ENCODE measurements around the gene LAG3. TPM values are rescaled to one million over a fixed set of nuclear protein-coding genes. Genes with fewer than 3 reads are reported as not detected.

LAG3 gene
- total RNA-seq, 1 donor from 2014 or later: 1.5 TPM

- DNase-seq: peak; percentile 89
- peaks cover 9% of the 10 kb centered on the region for H3K4me1 ChIP-seq
- intact Hi-C loops (cut with DNase I): loop anchor here (10.0 kb wide), 1 partner anchor 91 kb away; no protein-coding TSS in a partner anchor
These were observed 53.2 kb downstream of the LAG3 start for GRCh38 chr12:6825398-6826124.

GRCh38 chr12:6826125-6826733 is 53.9 kb downstream of the LAG3 start:
- Histone ChIP-seq H3K27ac (no peak overlapping the region), H3K4me3 (no peak overlapping the region), H3K4me1 (peaks cover 5% of the 10 kb centered on the region), H3K9me3 (no peaks in the 10 kb centered on the region), H3K36me3 (no peaks in the 10 kb centered on the region), H3K27me3 (no peaks in the 10 kb centered on the region)
- ATAC-seq (no peak), DNase-seq (no peak)
- intact Hi-C loops (cut with DNase I): loop anchor here (10.0 kb wide), 1 partner anchor 91 kb away; no protein-coding TSS in a partner anchor
- TF ChIP-seq, protein P1, sequence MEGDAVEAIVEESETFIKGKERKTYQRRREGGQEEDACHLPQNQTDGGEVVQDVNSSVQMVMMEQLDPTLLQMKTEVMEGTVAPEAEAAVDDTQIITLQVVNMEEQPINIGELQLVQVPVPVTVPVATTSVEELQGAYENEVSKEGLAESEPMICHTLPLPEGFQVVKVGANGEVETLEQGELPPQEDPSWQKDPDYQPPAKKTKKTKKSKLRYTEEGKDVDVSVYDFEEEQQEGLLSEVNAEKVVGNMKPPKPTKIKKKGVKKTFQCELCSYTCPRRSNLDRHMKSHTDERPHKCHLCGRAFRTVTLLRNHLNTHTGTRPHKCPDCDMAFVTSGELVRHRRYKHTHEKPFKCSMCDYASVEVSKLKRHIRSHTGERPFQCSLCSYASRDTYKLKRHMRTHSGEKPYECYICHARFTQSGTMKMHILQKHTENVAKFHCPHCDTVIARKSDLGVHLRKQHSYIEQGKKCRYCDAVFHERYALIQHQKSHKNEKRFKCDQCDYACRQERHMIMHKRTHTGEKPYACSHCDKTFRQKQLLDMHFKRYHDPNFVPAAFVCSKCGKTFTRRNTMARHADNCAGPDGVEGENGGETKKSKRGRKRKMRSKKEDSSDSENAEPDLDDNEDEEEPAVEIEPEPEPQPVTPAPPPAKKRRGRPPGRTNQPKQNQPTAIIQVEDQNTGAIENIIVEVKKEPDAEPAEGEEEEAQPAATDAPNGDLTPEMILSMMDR (IDR thresholded peaks at IDR 0.05): no peak

More at GRCh38 chr12:6825398-6826124, 53.2 kb downstream of the LAG3 start:
- Histone ChIP-seq H3K36me3 (no peaks in the 10 kb centered on the region), H3K4me3 (no peak overlapping the region), H3K9me3 (no peaks in the 10 kb centered on the region), H3K27me3 (no peaks in the 10 kb centered on the region), H3K27ac (no peak overlapping the region)
- ATAC-seq: peak; percentile 81
- TF ChIP-seq, protein P1 (IDR thresholded peaks at IDR 0.05): peak; percentile 94

DNA sequence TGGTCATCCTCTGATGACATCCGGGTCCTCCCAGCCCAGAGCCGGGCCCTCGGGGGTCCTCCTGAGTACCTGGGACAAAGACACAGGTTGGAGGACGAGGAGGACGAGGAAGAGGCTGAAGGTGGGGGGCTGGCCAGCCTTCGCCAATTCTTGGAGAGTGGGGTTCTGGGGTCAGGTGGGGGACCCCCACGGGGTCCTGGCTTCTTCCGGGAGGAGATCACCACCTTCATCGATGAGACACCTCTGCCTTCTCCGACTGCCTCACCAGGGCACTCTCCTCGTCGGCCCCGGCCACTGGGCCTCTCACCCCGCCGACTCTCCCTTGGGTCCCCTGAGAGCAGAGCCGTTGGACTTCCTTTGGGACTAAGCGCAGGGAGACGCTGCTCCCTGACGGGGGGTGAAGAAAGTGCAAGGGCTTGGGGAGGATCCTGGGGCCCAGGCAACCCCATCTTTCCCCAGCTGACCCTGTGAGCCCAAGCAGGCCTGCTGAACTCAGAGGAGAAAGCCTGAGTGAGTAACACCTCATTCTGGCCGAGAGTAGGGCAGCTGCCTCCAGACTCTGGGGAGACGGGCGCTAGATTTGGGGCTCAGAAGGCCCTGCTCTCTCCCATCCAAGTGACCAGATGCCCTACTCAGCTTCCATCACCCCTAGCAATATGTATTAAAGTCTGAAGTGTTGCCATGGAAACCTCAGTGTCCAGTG is 54.6 kb downstream of the LAG3 start:
- TF ChIP-seq, protein P1 (IDR thresholded peaks at IDR 0.05): no peak
- Histone ChIP-seq H3K27ac (no peak overlapping the region), H3K9me3 (no peaks in the 10 kb centered on the region), H3K36me3 (no peaks in the 10 kb centered on the region), H3K4me3 (no peak overlapping the region), H3K4me1 (peaks cover 5% of the 10 kb centered on the region), H3K27me3 (no peaks in the 10 kb centered on the region)
- intact Hi-C loops (cut with DNase I): loop anchor here (10.0 kb wide), 1 partner anchor 92 kb away; no protein-coding TSS in a partner anchor
- DNase-seq: no peak
- ATAC-seq: no peak

DNA sequence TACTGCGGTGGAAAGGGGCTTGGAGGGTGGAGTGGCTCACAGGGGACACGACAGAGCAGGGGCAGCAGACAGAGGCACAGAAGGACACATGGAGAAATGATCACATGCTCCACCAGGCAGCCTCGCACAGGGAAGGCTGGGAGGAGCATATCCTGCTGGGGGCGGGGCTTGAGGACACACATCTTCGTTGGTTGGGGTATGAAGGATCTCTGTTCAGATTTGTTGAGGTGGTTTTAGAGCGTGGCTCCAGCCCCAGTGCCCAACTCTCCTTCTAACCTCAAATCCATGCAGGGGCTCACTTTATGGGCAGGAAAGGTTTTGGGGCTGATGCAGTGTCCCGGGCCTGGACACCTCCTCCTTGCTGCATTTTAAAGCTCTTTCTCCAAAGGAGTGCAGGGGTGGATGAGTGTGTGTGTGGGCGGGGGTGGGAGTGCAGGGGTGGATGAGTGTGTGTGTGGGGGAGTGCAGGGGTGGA is 55.2 kb downstream of the LAG3 start:
- H3K4me3 ChIP-seq: no peak overlapping the region
- intact Hi-C loops (cut with DNase I): loop anchor here (10.0 kb wide), 1 partner anchor 93 kb away; no protein-coding TSS in a partner anchor
- ATAC-seq: peak; percentile 50
- TF ChIP-seq, protein P1 (IDR thresholded peaks at IDR 0.05): no peak
- no peaks in the 10 kb centered on the region for H3K9me3 ChIP-seq
- no peaks in the 10 kb centered on the region for H3K36me3 ChIP-seq
- peaks cover 5% of the 10 kb centered on the region for H3K4me1 ChIP-seq
- peak; percentile 83 for DNase-seq
- no peak overlapping the region for H3K27ac ChIP-seq
- no peaks in the 10 kb centered on the region for H3K27me3 ChIP-seq

Other genes with a start within 250 kb of the LAG3 start
- gene GAPDH, start 238.0 kb upstream of the LAG3 start, total RNA-seq: 736 TPM
- gene IFFO1, start 216.5 kb upstream of the LAG3 start, total RNA-seq: 23.5 TPM
- 32.2 TPM for gene NOP2, start 204.2 kb upstream of the LAG3 start, total RNA-seq
- gene CHD4, start 165.1 kb upstream of the LAG3 start, total RNA-seq: 160 TPM
- gene LPAR5, start 136.6 kb upstream of the LAG3 start, total RNA-seq: 2.5 TPM
- gene ACRBP, start 125.1 kb upstream of the LAG3 start, total RNA-seq: 3.8 TPM
- gene ING4, start 109.4 kb upstream of the LAG3 start, total RNA-seq: 38.0 TPM
- 53.6 TPM for gene ZNF384, start 83.1 kb upstream of the LAG3 start, total RNA-seq
- 0.20 TPM for gene PIANP, start 71.7 kb upstream of the LAG3 start, total RNA-seq
- 57.9 TPM for gene COPS7A, start 48.5 kb upstream of the LAG3 start, total RNA-seq
- gene MLF2, start 19.4 kb upstream of the LAG3 start, total RNA-seq: 118 TPM
- 323 TPM for gene PTMS, start 6.2 kb upstream of the LAG3 start, total RNA-seq
- 67.6 TPM for gene CD4, start 17.0 kb downstream of the LAG3 start, total RNA-seq
- gene GPR162, start 49.3 kb downstream of the LAG3 start, total RNA-seq: 17.1 TPM
- 9.7 TPM for gene P3H3, start 55.9 kb downstream of the LAG3 start, total RNA-seq
- gene GNB3, start 68.4 kb downstream of the LAG3 start, total RNA-seq: 0.32 TPM
- gene CDCA3, start 78.8 kb downstream of the LAG3 start, total RNA-seq: 1.1 TPM
- gene USP5, start 79.6 kb downstream of the LAG3 start, total RNA-seq: 63.9 TPM
- gene TPI1, start 95.0 kb downstream of the LAG3 start, total RNA-seq: 280 TPM
- 30.2 TPM for gene SPSB2, start 100.8 kb downstream of the LAG3 start, total RNA-seq
- 13.3 TPM for gene LRRC23, start 132.3 kb downstream of the LAG3 start, total RNA-seq
- gene ENO2, start 142.1 kb downstream of the LAG3 start, total RNA-seq: 41.8 TPM
- gene ATN1, start 155.4 kb downstream of the LAG3 start, total RNA-seq: 149 TPM
- gene RNU7-1, start 171.3 kb downstream of the LAG3 start, total RNA-seq: not detected
- 197 TPM for gene C12orf57, start 171.5 kb downstream of the LAG3 start, total RNA-seq
- 154 TPM for gene PTPN6, start 178.8 kb downstream of the LAG3 start, total RNA-seq
- 126 TPM for gene PHB2, start 198.1 kb downstream of the LAG3 start, total RNA-seq
- gene EMG1, start 198.4 kb downstream of the LAG3 start, total RNA-seq: 35.6 TPM
- gene LPCAT3, start 246.0 kb downstream of the LAG3 start, total RNA-seq: 70.5 TPM